ENCODE data around the gene HS6ST1.

The HS6ST1 gene

GRCh38 chr2:128347701-128348539 is 29.3 kb upstream of the HS6ST1 start:
- peak; percentile 68 for DNase-seq

GRCh38 chr2:128347171-128347558 is 28.5 kb upstream of the HS6ST1 start:
- no peak for DNase-seq

GRCh38 chr2:128346291-128347170 is 27.9 kb upstream of the HS6ST1 start:
- no peak for DNase-seq

- no peak for DNase-seq
Measured at GRCh38 chr2:128345436-128346165, 26.9 kb upstream of the HS6ST1 start.

- DNase-seq: no peak
Measured at GRCh38 chr2:128344101-128344500, 25.4 kb upstream of the HS6ST1 start.

GRCh38 chr2:128343459-128343858 is 24.8 kb upstream of the HS6ST1 start:
- DNase-seq: no peak

- DNase-seq: peak; percentile 25
Measured at GRCh38 chr2:128342550-128342949, 23.9 kb upstream of the HS6ST1 start.

- no peak for DNase-seq
Measured at GRCh38 chr2:128341621-128342020, 23.0 kb upstream of the HS6ST1 start.

GRCh38 chr2:128332091-128332634 is 13.5 kb upstream of the HS6ST1 start:
- no peak for DNase-seq

GRCh38 chr2:128330583-128330982 is 11.9 kb upstream of the HS6ST1 start:
- DNase-seq: no peak

GRCh38 chr2:128329607-128330006 is 10.9 kb upstream of the HS6ST1 start:
- DNase-seq: peak; percentile 98

GRCh38 chr2:128327180-128327964 is 8.7 kb upstream of the HS6ST1 start:
- DNase-seq: no peak

- DNase-seq: no peak
Measured at GRCh38 chr2:128326346-128326745, 7.7 kb upstream of the HS6ST1 start.

- DNase-seq: no peak
Measured at GRCh38 chr2:128325611-128326181, 7.0 kb upstream of the HS6ST1 start.

GRCh38 chr2:128324897-128325410 is 6.3 kb upstream of the HS6ST1 start:
- DNase-seq: no peak

GRCh38 chr2:128324008-128324896 is 5.6 kb upstream of the HS6ST1 start:
- no peak for DNase-seq

GRCh38 chr2:128323555-128323931 is 4.9 kb upstream of the HS6ST1 start:
- no peak for DNase-seq

GRCh38 chr2:128322715-128323554 is 4.3 kb upstream of the HS6ST1 start:
- no peak for DNase-seq
